Activated CD4-positive, alpha-beta T cell treated with anti-CD3 and anti-CD28 coated beads, Interleukin-2, amount 50 U/mL, for 1 hour (primary cell): ENCODE measurements around the gene DNAH7.
"Not testable (repeated sequence)": the region's sequence is repeated elsewhere in the genome, so short reads cannot be mapped to it uniquely, and the experiment has no call there.

ENCODE experiments used
- DNase-seq: peaks from one replicate; pipeline ENCODE4 v3.0.0-alpha.2; 2020

DNAH7 gene

GRCh38 chr2:196068271-196069209 is at the start of gene DNAH7:
DNAH7 (minus strand) TSS chr2:196068837; CDS start chr2:196068711, 126 bp downstream.
- DNase-seq: peak; percentile 91

DNA sequence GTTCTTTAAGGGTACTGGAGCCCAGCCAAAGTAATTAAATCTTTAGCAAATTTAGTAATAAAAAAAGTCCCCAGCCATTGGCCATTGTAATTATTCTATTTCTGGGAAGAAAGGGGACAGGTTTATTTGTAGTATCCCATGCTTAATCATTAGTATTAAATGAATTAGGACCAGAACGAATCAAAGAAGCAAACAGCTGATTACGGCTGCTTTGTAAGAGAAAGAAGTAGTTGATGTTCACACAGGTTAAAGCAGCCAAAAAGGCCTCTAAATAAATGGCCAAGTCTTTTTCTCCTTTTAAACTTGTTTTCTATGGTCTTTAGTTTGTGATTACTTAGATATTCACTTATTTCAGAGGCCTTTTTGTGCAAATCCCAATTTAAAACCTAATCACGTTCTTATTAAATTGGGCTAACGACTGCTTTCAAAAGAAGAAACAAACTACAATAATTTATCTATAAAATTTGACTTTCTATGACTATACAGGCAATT is 48.6 kb upstream of the DNAH7 start:
- no peak for DNase-seq

DNA sequence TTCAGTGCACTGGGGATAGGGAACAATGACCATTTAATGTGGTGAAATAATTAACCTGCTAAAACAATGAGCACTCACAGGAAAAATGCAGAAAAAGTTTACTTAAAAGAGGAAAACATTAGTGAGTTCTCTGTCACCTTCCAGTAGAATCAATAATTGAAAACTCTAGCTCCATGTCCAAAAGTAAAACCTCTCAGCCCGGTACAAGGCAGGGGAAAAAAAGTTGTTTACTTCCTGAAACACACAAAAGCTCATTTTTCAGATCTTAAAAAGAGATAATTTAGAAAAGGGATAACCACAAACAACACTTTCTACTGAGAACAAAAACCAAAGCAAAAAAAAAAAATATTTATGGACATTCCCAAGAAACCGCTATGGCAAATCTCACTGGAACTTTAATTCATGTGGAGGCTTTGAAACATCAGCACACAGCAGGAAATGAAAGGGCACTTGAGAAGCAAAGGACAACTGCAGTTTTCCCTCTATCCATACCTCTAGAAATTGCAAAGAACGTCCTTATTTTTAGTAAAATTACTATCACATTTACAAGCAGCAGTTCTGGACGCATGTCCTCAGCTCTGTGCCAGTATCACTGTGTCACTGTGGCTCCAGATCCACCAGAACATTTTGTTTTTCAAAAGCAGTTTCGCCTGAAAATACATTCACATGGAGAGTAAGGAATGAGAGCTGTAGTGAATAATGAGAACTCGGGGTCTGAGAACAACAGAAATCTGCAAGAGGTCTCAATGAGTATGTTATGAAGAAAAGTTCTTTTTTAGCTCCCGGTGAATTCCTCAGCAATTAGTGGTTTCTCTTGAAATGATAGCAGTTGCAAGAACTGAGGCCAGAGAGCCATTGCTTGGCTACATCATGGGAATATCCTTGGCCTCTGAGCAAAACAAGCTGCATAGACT is 44.7 kb upstream of the DNAH7 start:
- no peak for DNase-seq

DNA sequence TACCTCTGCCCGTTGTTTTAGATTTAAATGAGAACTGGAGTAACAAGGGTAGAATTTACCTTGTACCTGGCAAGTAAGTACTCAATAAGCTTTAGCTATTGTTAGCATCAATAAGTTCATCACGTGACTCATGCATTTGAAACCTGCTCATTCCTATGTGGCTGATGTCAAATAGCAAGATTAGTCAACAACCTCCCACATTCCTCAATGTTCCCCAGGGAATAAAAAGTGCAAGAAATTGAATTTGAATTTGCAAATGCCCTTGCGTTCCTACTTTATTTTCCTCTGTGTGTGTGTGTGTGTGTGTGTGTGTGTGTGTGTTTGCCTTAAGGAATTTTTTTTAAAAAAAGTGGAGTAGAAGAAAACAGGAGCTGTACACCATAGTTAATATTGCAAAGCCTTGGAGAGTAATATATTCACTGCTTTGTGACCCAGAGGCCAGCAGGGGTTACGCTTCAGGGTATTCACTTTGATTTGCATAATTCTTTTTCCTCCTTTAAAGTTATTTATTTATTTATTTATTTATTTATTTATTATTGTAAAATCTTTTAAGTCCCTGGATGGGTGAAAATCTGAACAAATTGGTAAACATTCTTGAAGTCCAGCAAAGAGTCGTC is 43.9 kb upstream of the DNAH7 start:
- DNase-seq: no peak

DNA sequence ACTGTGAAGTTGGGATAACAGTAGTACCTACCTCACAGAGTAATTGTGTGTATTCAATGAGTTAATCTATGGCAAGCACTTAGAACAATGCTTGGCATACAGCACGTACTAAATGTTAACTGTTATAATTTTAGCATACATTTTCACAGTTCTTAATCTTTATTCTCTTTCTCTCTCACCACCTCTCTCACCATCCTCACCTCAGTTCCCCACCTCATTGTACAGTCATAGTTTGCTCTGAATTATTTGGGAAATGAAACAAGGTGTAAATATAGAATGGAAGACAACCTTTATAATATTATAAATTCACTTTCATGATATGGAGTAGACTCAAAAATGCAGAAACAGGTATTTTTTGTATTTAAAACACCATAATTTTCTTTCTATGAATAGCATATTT is 40.0 kb upstream of the DNAH7 start:
- DNase-seq: no peak

DNA sequence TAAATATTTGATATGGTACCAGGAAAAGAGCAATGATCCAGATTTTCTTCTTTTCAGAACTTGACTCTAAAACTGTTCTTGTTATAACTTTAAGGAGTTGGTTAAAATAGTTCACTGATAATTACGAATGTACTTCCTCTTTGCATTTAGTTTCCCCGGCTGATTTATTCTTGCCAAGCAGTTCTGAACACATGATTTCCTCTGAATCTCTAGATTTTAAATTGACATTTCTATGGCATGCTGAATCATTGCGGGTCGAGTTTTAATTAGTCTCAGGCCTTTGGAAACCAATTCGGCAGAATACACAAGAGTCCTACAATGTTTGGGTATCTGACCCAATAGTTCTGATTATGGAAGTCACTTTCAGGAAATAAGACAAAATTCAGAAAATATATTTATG is 37.3 kb upstream of the DNAH7 start:
- DNase-seq: no peak

DNA sequence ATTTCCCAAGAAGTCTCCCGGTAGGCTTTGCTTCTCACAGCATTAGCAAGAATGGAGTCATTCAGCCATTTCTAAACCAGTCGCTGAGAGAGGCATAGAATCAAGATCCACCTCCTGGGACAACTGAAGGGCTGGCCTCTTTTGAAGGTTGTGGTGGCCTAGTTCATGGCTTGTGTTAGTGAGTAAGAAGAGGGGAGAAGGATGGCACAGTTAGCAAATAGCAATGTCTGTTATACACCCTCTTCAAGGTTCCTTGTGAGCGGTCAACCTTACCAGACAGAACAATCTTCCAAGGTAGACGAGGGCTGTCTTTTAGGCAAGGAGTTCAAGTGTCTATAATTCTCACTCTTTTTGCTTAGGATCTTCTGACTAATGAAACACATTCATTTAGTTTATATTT is 35.4 kb upstream of the DNAH7 start:
- DNase-seq: no peak

DNA sequence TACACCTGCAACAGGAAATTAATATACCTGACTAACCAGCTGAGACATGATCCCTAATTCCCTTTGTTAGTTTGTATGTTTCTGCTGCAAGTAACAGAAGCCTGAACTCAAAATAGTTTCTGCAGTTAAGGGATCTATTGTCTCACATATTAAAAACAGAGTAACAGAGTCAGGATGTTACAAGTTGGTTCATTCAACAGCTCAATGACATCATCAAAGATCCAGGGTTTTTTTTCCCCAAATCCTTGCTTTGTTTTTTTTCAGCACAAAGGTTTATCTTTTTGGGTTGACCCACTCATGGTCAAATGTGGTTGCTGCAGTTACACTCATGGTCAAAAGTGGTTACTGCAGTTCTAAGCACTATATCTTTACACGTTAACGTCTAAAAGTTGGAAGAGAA is 35.0 kb upstream of the DNAH7 start:
- DNase-seq: no peak

GRCh38 chr2:196101325-196101991 is 32.8 kb upstream of the DNAH7 start:
- no peak for DNase-seq

GRCh38 chr2:196099916-196100315 is 31.3 kb upstream of the DNAH7 start:
- DNase-seq: no peak

DNA sequence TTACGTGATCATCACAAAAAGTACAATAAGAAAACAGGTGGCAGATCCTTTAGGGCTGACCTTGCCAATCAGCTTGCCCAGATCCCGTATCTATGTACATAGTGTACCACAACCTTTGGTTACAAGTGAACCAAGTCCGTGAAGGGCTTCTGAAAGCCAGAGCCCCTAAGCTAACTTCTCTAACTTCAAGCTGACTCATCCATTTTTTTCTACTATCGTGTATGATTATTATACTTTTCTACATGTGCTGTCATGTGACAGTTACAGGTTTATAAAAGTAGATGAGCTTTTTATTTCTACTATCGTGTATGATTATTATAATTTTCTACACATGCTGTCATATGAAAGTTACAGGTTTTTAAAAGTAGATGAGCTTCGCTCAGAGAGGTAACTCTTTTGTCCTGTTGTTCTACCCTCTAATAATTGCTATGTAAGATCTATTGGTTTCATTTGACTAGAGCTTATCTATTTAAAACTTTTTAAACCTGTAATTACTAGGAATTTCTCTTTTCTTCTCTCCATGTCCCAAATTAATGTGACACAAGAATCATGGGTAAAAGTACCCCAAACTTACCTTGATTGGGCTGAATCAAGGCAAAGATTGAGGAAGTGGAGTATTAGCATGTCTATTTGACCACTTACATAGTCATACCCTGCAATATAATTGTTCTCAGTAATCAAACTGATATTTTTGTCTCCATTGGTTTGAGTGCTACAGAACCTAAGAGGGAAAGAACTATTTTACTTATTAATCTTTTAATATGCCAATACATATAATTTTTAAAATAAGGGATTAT is 29.4 kb upstream of the DNAH7 start:
- DNase-seq: no peak

GRCh38 chr2:196096982-196097745 is 28.5 kb upstream of the DNAH7 start:
- no peak for DNase-seq

DNA sequence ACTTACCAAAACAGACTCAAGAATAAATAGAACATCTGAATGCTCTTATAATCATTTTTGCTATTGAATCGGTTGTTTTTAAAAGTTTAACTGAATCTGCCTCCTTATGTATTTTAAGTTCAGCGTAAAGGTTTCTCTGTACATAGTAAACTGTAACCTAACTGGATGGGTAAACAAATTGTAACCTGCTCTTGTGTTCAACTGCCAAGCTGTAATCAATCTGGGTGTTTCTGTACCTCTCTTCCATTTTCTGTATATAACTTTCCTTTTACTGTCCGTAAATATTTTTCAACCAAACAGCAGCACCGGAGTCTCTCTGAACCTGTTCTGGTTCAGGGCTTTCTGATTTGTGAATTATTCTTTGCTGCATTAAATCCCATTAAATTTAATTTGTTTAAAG is 27.6 kb upstream of the DNAH7 start:
- no peak for DNase-seq

DNA sequence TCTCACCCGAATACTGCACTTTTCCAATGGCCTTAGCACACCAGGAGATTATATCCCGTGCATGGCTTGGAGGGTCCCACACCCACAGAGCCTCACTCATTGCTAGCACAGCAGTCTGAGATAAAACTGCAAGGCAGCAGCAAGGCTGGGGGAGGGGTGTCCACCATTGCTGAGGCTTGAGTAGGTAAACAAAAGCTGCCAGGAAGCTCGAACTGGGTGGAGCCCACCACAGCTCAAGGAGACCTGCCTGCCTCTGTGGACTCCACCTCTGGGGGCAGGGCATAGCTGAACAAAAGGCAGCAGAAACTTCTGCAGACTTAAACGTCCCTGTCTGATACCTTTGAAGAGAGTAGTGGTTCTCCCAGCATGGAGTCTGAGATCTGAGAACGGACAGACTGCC is 20.8 kb upstream of the DNAH7 start:
- DNase-seq: not testable (repeated sequence)

GRCh38 chr2:196088203-196088602 is 19.6 kb upstream of the DNAH7 start:
- no peak for DNase-seq

DNA sequence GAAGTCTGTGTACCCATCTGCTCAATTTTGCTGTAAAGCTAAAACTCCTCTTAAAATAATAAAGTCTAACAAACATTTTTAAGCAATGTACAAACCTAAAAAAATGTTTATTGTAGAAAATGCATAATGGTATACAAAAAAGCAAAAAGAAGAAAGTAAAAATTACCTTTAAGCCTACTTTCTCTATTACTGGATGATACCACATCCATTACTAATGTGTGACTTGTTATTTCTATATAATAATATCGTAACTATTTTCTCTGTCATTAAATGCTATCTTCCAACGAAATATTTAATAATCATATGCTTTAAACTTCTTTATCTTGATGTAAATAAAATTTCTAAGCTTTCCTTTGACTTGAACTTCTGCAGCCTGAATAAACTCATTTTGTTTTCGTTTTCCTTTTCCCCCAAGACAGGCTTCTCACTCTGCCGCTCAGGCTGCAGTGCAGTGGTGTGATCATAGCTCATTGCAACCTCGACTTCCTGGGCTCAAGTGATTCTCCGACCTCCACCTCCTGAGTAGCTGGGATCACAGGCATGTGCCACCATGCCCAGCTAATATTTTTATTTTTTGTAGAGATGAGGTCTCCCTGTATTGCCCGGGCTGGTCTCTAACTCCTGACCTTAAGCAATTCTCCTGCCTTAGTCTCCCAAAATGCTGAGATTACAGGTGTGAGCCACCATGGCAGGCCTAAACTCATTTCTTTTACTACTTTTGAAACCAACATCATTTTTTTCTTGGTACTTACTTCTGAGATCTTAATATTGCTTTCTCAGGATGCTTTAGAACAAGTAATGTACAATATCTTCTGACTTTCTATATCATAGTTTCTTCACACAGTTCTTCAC is 18.1 kb upstream of the DNAH7 start:
- DNase-seq: no peak

GRCh38 chr2:196083601-196084000 is 15.0 kb upstream of the DNAH7 start:
- DNase-seq: no peak

- no peak for DNase-seq
Observed at GRCh38 chr2:196080526-196080925, 11.9 kb upstream of the DNAH7 start.

- DNase-seq: no peak
Observed at GRCh38 chr2:196079052-196079451, 10.4 kb upstream of the DNAH7 start.

GRCh38 chr2:196077821-196078220 is 9.2 kb upstream of the DNAH7 start:
- no peak for DNase-seq
